Liver (tissue), 3 donors: ENCODE measurements around the gene HIP1R.

ENCODE experiments used
- ATF3 ChIP-seq: IDR thresholded peaks from 2 replicates; pipeline ENCODE4 v1.6.1; 2016; ENCODE audit warnings: antibody characterized with exemption
- CTCF ChIP-seq: fragments of 150-350 bp; IDR thresholded peaks from 2 replicates; pipeline ENCODE4 v1.5.1; 2017; ENCODE audit warnings: improper control_type of control experiment, low read depth, low read length; ENCODE audit not compliant: missing input control
- EGR1 ChIP-seq, 2 donors: IDR thresholded peaks; 2 replicates each; pipeline ENCODE4 v1.6.1; 2016 to 2018; ENCODE audit warnings: antibody characterized with exemption in 2 of 2, low read depth in 2 of 2
- FOXA2 ChIP-seq: IDR thresholded peaks from 2 replicates; pipeline ENCODE4 v1.6.1; 2016; ENCODE audit warnings: antibody characterized with exemption
- GABPA ChIP-seq, 2 donors: IDR thresholded peaks in 1 of 2; conservative IDR thresholded peaks in 1 of 2; 2 replicates each; pipeline ENCODE4 v1.6.1; 2016; ENCODE audit warnings: antibody characterized with exemption in 2 of 2, mild to moderate bottlenecking in 1 of 2, moderate library complexity in 1 of 2
- JUND ChIP-seq, 2 donors: IDR thresholded peaks; 2 replicates each; pipeline ENCODE4 v1.6.1; 2016; ENCODE audit warnings: antibody characterized with exemption in 2 of 2
- MAX ChIP-seq: IDR thresholded peaks from 2 replicates; pipeline ENCODE4 v1.6.1; 2016; ENCODE audit warnings: antibody characterized with exemption
- RAD21 ChIP-seq, 2 donors: IDR thresholded peaks; 2 replicates each; pipeline ENCODE4 v1.6.1; 2016; ENCODE audit warnings: antibody characterized with exemption in 2 of 2, mild to moderate bottlenecking in 2 of 2
- REST ChIP-seq: IDR thresholded peaks from 2 replicates; pipeline ENCODE4 v1.6.1; 2016; ENCODE audit warnings: antibody characterized with exemption, mild to moderate bottlenecking
- SP1 ChIP-seq: IDR thresholded peaks from 2 replicates; pipeline ENCODE4 v1.6.1; 2018; ENCODE audit warnings: antibody characterized with exemption, mild to moderate bottlenecking
- TAF1 ChIP-seq: conservative IDR thresholded peaks from 2 replicates; pipeline ENCODE4 v1.6.1; 2016; ENCODE audit warnings: antibody characterized with exemption, mild to moderate bottlenecking
- YY1 ChIP-seq: IDR thresholded peaks from 2 replicates; pipeline ENCODE4 v1.6.1; 2016; ENCODE audit warnings: antibody characterized with exemption, mild to moderate bottlenecking
- ZBTB33 ChIP-seq: IDR thresholded peaks from 2 replicates; pipeline ENCODE4 v1.6.1; 2016; ENCODE audit warnings: antibody characterized with exemption
- donor health status: healthy.
- donor health status: healthy.

- no peak for TF ChIP-seq ATF3
- TF ChIP-seq CTCF = no peak
- TF ChIP-seq FOXA2 = no peak
- no peak for TF ChIP-seq REST
- no peak for TF ChIP-seq MAX
- TF ChIP-seq ZBTB33 = no peak
- TF ChIP-seq RAD21 (IDR thresholded peaks at IDR 0.05) = no peak
- TF ChIP-seq YY1 = peak; percentile 30
- TF ChIP-seq GABPA (IDR thresholded peaks at IDR 0.05 in 1 of 2, conservative IDR thresholded peaks at IDR 0.05 in 1 of 2) = no peak
- TF ChIP-seq JUND (IDR thresholded peaks at IDR 0.05) = no peak
- peak; percentile 44 for TF ChIP-seq TAF1
- peak; percentile 44 to 55 for TF ChIP-seq EGR1 (IDR thresholded peaks at IDR 0.05; ENCODE audit: low read depth in 2 of 2)
- peak; percentile 64 for TF ChIP-seq SP1
These were observed 1.0 kb downstream of the HIP1R start for GRCh38 chr12:122836027-122836921.
